Gastrocnemius medialis (tissue), 4 donors: ENCODE results near the gene TMEM116.

ENCODE experiments used
- CTCF ChIP-seq, 5 experiments: fragments of 450-650 bp in 3 of 5; fragments of 200-600 bp in 2 of 5; sonication (generic) in 2 of 5; IDR thresholded peaks in 4 of 5; conservative IDR thresholded peaks in 1 of 5; 1 replicate in 4 of 5; 2 replicates in 1 of 5; pipeline ENCODE4 v1.5.1; 2016 to 2019; ENCODE audit warnings: antibody characterized with exemption in 5 of 5, mild to moderate bottlenecking in 3 of 5, moderate library complexity in 3 of 5
- POLR2A ChIP-seq, 2 donors: fragments of 450-650 bp; IDR thresholded peaks; one replicate each; pipeline ENCODE4 v1.6.1; 2017; ENCODE audit warnings: antibody characterized with exemption in 2 of 2, mild to moderate bottlenecking in 2 of 2, moderate library complexity in 2 of 2

GRCh38 chr12:112023759-112024396 is 10.9 kb upstream of the TMEM116 start:
- no peak for TF ChIP-seq CTCF (IDR thresholded peaks at IDR 0.05 in 4 of 5, conservative IDR thresholded peaks at IDR 0.05 in 1 of 5)
- no peak for TF ChIP-seq POLR2A (IDR thresholded peaks at IDR 0.05)
